Tibial nerve (tissue), 4 donors: ENCODE results near the gene TRPM1.

Experiments
- EP300 ChIP-seq, 2 donors: sonication (generic); formaldehyde crosslinking; IDR thresholded peaks; one replicate each; pipeline ENCODE4 v1.6.1; 2017; ENCODE audit warnings: antibody characterized with exemption in 2 of 2, mild to moderate bottlenecking in 1 of 2
- TF ChIP-seq, protein P1 (sequence below), 5 experiments: fragments of 200-600 bp in 3 of 5; fragments of 450-650 bp in 2 of 5; sonication (generic) in 3 of 5; IDR thresholded peaks; one replicate each; pipeline ENCODE4 v1.5.1; 2016 to 2019; ENCODE audit warnings: antibody characterized with exemption in 5 of 5, mild to moderate bottlenecking in 3 of 5, moderate library complexity in 2 of 5

DNA sequence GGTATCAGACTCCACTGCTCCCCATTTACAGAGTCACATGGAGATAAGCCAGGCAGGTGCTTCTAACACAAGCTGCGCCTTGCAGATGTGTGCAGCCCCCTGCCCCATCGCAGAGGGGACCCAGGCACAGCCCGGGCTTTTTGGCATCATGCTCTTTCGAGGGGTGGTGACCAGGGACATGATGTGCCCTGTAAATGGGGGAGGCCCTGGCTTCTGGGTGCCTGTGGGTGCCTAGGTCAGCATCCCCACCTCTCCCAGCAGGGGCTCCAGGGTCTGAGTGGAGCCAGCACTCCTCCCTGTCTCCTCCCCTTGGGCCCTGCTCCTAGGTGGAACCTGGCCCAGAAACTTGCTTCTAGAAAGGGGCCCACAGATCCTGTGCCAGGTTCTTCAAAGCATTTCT lies 15.2 kb downstream of the TRPM1 start:
- TF ChIP-seq, protein P1, sequence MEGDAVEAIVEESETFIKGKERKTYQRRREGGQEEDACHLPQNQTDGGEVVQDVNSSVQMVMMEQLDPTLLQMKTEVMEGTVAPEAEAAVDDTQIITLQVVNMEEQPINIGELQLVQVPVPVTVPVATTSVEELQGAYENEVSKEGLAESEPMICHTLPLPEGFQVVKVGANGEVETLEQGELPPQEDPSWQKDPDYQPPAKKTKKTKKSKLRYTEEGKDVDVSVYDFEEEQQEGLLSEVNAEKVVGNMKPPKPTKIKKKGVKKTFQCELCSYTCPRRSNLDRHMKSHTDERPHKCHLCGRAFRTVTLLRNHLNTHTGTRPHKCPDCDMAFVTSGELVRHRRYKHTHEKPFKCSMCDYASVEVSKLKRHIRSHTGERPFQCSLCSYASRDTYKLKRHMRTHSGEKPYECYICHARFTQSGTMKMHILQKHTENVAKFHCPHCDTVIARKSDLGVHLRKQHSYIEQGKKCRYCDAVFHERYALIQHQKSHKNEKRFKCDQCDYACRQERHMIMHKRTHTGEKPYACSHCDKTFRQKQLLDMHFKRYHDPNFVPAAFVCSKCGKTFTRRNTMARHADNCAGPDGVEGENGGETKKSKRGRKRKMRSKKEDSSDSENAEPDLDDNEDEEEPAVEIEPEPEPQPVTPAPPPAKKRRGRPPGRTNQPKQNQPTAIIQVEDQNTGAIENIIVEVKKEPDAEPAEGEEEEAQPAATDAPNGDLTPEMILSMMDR (IDR thresholded peaks at IDR 0.05) = no peak
- no peak for TF ChIP-seq EP300 (IDR thresholded peaks at IDR 0.05)
